GM10266 (cell line): Measurements from ENCODE around the gene TBL3.
"Not testable (repeated sequence)": the region's sequence is repeated elsewhere in the genome, so short reads cannot be mapped to it uniquely, and the experiment has no call there.

ENCODE experiments used
- DNase-seq: peaks from one replicate; pipeline ENCODE4 v3.0.0; 2012; ENCODE audit errors: extremely low spot score
- CTCF ChIP-seq: IDR thresholded peaks from 2 replicates; pipeline ENCODE4 v1.5.1; 2012; ENCODE audit warnings: mild to moderate bottlenecking, low read depth; ENCODE audit not compliant: control insufficient read depth, insufficient read depth; ENCODE audit errors: missing control alignments

Gene TBL3

GRCh38 chr16:2009791-2010510 lies 38.1 kb downstream of the TBL3 start, which contains the start of gene ZNF598:
ZNF598 (minus strand) TSS chr16:2009821.
- no peak for TF ChIP-seq CTCF
- peak; percentile 98 for DNase-seq

- not testable (repeated sequence) for DNase-seq
Measured at GRCh38 chr16:2011726-2012125, 39.9 kb downstream of the TBL3 start.

- no peak for DNase-seq
- no peak for TF ChIP-seq CTCF
Measured at GRCh38 chr16:2013527-2013926, 41.7 kb downstream of the TBL3 start.

- no peak for TF ChIP-seq CTCF
- DNase-seq, result no peak
Measured at GRCh38 chr16:2015117-2015946, 43.5 kb downstream of the TBL3 start.

GRCh38 chr16:2015947-2016208 lies 44.0 kb downstream of the TBL3 start:
- no peak for TF ChIP-seq CTCF
- DNase-seq, result no peak

GRCh38 chr16:2016407-2016922 lies 44.6 kb downstream of the TBL3 start:
- DNase-seq, result no peak
- peak; percentile 27 for TF ChIP-seq CTCF

- no peak for DNase-seq
- no peak for TF ChIP-seq CTCF
Measured at GRCh38 chr16:2019518-2019920, 47.7 kb downstream of the TBL3 start, which contains the start of gene NPW. NPW (plus strand) TSS chr16:2019785.
